Daoy (cell line): ENCODE data around the gene KLHL11. TPM values are rescaled to one million over a fixed set of nuclear protein-coding genes. Genes with fewer than 3 reads are reported as not detected.
"Not testable (repeated sequence)": the region's sequence is repeated elsewhere in the genome, so short reads cannot be mapped to it uniquely, and the experiment has no call there.

ENCODE experiments used
- DNase-seq: peaks from one replicate; pipeline ENCODE4 v3.0.0-alpha.2; 2015; ENCODE audit warnings: low read depth
- total RNA-seq: library from RNA; depleted of rRNA; stranded (reverse); fragments of >200 nt; shearing (Covaris generic); gene quantifications from 2 replicates; pipeline ENCODE4 v1.2.3, GENCODE V29; 2014

KLHL11 gene
- total RNA-seq, 1 experiment from 2014 or later, result 27.8 TPM

DNA sequence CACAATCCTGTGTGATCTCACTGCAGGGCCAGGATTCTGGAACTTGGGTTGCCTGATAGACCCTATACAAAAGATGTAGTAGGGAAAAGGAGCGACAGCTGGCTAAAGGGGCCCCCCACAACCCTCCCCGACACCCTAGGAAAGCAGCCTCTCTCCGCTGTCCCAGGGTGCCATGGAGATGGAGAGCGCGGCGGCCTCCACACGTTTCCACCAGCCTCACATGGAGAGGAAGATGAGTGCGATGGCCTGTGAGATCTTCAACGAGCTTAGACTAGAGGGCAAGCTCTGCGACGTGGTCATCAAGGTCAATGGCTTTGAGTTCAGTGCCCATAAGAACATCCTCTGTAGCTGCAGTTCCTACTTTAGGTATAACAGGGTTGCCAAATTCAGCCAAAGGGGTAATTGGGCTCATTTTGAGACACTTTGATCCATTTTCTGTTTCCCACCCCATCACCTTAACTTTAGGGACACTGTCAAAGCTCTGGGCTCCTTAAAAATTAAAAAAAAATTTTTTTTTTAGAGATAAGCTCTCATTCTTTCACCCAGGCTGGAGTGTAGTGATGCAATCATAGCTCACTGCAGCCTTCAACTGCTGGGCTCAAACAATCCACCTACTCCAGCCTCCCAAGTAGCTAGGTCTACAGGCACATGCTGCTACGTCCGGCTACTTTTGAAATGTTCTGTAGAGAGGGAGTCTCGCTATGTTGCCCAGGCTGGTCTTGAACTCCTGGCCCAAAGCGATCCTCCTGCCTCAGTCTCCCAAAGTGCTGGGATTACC lies 27.3 kb downstream of the KLHL11 start, which contains the start of gene KLHL10:
KLHL10 (plus strand) TSS at position 65 of the 778 bp plus-strand sequence; CDS start at position 173, 108 bp downstream.
- DNase-seq, result no peak

DNA sequence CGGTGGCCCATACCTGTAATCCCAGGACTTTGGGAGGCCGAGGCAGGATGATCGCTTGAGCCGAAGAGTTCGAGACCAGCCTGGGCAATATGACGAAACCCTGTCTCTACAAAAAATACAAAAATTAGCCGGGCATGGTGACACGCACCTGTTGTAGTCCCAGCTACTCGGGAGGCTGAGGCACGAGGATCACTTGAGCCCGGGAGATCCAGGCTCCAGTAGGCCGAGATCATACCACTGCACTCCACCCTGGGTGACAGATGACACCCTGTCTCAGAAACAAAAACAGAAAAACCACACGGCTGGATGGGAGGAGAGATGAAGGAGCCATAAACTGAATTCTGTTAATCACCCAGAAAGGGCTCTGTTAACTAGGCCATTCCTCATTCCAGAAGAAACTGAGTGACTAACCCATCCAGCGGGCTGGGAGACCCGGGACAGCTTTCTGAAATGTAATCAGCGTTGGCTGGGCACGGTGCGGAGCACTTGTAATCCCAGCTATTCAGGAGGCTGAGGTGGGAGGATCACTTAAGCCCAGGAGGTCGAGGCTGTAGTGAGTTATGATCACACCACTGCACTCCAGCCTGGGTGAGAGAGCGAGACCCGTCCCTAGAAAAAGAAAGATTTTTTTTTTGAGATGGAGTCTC lies 28.6 kb downstream of the KLHL11 start:
- no peak for DNase-seq

DNA sequence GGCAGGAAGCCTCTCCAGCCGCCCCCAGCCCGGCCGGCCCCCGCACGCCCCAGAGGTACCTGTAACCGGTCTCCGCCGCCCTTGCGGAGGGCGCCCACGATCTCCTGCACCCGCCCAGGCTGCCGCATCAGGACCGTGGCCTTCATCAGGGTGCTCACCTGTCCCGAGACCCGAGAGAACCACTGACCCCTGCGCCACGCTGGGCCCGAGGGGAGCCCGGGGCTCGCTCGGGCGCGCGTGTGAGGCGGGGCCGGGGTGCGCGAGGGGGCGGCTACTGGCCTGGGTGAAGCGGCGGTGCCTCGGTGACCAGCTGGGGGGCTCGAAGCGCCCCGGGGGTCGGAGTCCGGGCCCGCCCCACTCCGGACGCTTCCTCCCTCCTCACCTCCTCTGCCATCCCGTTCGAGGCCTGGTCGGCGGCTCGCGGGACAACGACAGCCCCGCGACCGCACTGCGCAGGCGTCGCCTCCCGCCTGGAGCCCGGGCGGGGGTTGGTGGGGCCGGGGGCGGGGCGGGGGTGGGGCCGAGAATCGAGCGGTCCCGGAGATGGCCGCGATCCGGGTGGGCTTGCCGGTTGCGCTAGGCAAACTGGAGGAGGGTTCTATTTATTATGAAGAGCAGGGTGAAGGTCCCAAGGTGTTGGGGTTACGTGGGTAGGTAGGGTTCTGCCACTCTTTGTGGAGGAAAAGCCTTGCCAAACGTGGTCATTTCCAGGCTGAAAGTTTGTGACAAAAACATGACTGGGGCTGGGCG lies 29.2 kb downstream of the KLHL11 start, which contains the start of gene NT5C3B:
NT5C3B (minus strand) TSS at position 433 of the 750 bp plus-strand sequence; CDS start at position 394, 39 bp downstream.
- DNase-seq, result peak; percentile 73

DNA sequence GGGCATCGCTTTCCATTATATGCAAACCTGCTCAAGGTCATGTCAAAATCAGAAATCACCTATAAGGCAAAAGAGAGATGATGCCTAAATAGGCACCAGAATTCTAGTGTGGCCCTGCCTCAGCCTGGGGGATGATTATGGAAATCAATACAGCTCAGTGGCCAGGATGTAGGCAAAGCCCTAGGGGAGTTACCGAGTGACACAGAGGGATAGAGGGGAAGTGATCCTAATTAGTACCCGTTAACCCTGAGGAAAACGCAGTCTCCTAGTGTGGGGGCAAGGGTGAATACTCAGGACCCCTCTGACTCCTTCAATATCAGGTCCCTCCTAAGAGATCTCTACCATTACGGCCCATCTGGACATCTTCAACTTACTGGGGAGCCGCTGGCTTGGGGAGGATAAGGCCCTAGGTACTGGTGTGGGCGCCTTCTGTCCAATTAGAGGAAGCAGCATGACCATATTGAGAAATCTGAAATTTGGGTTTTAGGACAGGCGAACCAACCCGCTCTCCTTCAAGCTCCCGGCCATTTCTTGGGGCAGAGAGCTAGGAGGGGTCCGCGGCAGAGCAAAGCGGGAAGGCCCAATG lies 29.9 kb downstream of the KLHL11 start:
- no peak for DNase-seq

DNA sequence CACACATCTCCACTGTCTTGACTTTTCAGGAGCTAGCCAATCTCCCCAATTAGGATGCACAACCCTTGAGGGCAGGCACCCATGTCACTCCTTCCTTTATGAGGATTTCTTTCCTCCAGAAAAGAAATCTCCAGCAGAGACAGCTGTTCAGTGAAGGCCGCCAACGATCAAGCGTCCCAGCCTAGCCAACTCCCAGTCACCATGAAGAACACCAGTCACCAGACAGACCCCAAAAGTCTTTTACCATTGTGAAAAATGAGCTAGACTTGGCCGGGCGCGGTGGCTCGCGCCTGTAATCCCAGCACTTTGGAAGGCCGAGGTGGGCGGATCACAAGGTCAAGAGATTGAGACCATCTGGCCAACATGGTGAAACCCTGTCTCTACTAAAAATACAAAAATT lies 35.3 kb downstream of the KLHL11 start:
- DNase-seq, result not testable (repeated sequence)

DNA sequence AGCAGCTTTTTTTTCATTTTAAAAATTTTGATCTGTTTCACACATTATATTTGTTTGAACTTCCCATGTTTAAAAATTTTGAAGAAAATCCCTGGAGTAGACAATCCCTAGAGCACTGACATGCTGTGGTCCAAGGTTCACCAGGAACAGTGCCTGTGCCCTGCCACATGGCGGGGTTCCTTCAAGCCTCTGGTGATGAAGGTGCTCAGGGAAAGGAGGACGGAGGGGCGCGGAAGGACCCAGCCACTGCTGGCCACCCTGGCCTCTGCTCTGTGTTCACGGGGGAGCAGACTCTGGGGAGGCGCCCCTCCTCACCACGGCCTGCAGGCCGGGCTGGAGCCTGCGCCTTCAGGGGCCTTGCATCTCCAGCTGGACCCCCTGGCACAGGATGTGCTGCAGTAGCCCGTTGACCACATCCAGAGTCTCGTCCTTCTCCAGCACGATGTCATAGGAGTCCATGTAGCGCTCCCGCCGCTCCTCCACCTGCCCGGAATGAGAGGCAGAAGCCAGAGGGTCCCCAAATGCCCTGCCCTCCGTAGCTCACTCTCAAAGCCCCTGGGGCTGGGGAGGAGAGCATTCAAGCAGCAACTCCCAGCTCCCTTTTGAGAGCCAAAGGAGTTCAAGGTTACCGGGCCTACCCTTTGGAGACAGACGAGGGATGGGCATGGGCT lies 39.9 kb downstream of the KLHL11 start:
- DNase-seq, result no peak

DNA sequence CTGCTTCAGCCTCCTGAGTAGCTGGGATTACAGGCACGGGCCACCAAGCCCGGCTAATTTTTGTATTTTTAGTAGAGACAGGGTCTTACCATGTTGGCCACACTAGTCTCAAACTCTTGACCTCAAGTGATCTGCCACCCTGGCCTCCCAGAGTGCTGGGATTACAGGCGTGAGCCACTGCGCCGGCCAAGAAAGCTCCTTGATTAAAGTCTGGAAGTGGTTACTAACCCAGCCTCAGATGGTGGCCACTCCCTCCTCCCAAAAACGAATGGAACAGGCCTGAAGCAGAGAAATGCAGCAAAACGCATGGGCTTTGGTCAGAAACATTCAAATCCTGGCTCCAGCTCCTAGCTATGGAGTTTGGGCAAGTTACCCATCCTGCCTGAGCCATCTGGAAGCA lies 41.1 kb downstream of the KLHL11 start:
- DNase-seq, result no peak

DNA sequence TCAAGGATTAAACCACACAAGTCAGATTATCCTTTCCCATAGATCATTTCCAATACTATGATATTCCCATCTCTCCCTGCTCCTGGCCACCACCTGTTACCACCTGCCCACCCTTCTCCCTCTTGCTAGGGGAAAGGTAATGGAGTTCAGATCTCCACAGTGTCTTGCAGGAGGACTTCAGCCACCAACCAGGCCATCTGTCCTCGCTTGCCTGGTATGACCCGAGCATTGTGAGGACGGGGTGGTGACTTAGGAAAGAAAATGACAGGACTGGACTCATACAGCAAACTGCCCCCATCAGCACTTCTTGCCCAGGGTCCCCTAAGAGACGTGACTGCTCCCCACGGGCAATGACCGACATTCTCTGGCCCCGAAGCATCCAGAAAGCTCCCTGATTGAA lies 41.6 kb downstream of the KLHL11 start:
- DNase-seq, result no peak

DNA sequence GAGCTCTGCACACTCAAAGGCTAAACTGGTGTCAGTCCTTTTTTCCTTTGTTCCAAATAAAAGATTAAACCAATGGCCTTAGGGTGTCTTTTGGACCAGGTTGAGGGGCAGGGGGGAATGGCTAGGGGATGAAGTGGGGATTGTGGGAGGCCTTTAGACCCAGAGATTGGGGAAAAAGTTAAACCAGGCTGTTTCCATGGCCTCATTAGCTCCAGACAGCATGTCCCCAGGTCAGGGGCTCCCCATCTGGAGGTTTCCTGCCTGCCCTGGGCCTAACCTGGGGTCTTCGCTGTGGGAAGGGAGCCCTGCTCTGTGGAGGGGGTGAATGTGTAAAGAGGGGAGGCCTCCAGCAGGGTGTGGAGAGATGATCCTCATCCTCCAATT lies 42.1 kb downstream of the KLHL11 start:
- DNase-seq, result no peak

DNA sequence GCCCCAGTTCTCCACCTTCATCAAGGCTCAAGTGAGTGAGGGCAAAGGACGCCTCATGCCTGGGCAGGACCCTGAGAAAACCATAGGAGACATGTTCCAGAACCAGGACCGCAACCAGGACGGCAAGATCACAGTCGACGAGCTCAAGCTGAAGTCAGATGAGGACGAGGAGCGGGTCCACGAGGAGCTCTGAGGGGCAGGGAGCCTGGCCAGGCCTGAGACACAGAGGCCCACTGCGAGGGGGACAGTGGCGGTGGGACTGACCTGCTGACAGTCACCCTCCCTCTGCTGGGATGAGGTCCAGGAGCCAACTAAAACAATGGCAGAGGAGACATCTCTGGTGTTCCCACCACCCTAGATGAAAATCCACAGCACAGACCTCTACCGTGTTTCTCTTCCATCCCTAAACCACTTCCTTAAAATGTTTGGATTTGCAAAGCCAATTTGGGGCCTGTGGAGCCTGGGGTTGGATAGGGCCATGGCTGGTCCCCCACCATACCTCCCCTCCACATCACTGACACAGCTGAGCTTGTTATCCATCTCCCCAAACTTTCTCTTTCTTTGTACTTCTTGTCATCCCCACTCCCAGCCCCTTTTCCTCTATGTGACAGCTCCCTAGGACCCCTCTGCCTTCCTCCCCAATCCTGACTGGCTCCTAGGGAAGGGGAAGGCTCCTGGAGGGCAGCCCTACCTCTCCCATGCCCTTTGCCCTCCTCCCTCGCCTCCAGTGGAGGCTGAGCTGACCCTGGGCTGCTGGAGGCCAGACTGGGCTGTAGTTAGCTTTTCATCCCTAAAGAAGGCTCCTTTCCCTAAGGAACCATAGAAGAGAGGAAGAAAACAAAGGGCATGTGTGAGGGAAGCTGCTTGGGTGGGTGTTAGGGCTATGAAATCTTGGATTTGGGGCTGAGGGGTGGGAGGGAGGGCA lies 42.7 kb downstream of the KLHL11 start:
- DNase-seq, result no peak

DNA sequence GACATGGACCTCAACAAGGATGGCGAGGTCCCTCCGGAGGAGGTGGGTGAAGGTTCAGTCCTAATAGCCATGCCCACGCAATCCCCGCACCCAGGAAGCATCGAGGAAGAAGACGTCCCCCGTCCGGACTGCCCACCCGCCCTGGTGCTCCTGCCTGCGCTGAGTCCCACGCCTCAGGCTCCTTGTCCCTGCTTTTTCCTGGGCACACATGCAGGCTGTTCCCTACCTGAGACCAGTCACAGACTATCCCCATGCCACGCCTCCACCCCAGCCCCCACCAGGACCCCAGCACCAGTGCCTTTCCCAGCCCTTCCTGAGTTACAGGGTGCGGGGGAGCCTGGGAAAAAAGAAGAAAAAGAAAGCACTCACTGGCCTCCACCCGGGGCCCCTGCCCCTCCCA lies 43.4 kb downstream of the KLHL11 start:
- no peak for DNase-seq

DNA sequence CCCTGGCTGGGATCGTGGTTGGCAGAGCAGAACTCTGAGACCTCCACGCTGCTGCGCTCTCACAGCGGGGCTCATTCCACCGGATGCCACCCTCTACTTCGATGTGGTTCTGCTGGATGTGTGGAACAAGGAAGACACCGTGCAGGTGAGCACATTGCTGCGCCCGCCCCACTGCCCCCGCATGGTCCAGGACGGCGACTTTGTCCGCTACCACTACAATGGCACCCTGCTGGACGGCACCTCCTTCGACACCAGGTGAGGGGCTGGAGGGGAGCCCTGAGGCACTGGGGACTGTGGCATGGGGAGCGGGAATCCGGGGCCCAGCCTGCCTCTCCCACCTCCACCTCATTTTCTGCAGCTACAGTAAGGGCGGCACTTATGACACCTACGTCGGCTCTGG lies 47.2 kb downstream of the KLHL11 start:
- DNase-seq, result no peak

DNA sequence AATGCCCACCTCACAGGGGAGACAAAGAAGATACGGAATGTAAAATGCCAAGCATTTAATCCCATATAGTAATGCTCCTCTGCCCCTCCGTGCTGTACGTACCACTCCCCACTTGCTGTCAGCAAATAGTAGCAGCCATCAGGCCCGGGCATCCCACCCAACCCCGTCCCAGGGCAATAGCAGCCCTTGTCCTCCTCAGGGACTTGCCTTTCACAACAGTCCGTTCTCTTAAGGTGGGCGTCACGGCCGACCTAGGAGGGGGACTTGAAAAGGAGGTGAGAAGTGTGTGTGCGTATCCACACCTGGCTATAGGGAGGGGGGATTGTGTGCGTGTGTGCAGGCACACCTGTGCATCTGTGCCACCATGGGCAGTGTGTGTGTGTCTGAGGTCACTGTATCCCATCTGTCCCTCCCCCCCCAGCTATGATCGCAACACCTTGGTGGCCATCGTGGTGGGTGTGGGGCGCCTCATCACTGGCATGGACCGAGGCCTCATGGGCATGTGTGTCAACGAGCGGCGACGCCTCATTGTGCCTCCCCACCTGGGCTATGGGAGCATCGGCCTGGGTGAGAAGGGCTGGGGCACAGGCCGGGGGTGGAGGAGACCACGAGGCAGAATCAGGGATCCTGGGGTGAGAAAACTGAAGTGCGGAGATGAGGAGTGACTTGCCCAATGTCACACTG lies 48.4 kb downstream of the KLHL11 start:
- DNase-seq, result no peak

DNA sequence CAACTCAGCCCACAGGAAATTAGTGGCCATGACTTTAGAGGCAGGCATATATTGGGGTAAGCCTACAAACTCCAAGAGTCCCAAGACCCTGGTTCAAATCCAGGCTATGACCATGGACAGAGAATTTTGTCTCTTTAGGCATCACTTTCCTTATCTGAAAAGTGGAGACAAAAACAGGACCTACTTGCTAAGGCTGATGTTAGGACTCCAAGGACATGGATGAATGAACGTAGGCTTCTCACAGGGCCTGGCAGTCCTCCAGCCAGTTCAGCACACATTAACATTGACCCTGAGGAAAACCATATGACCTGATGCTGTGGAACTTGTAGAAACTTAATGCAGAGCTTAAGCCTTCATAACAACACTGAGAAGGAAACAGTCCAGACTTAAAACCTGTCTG lies 51.0 kb downstream of the KLHL11 start:
- DNase-seq, result no peak

DNA sequence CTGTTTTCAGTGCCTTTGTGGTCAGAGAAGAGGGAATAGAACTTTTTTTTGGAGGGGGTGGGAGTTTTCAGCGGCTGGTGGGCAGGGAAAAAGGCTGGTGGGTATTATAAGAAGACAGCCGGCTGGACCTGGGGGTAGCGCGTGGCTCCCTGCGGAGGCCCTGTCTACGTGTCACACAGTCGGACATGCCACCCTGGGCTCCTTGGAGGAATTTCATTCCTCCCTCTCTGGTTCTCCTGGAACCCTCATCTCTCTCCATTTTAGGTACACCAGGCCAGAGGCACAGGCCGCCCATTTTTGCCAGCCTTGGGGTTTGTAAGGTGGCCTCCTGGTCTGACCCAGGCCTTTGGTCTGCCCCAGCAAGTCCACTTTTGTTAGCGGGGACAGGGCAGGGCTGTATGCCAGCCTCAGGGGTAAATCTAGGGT lies 51.5 kb downstream of the KLHL11 start:
- no peak for DNase-seq

DNA sequence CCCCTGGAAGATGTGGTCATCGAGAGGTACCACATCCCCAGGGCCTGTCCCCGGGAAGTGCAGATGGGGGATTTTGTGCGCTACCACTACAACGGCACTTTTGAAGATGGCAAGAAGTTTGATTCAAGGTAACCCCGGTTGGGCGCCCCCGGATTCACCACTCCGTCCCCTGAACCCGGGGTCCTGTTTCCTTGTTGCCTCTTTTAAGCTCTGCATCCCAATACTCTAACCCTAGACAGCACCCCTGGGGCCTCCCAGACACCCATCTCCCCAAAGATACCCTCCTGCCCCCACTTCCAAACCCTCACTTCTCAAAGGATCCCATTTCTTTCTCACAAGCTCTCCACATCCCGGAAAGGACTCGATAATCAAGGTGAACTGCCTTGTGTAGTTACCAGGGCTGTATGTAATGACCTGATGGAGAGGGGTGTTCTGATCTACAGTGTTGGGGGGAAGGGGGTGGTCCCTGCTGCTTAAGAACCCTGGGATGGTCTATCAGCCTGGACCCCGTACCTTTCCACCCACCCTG lies 52.0 kb downstream of the KLHL11 start:
- DNase-seq, result no peak

DNA sequence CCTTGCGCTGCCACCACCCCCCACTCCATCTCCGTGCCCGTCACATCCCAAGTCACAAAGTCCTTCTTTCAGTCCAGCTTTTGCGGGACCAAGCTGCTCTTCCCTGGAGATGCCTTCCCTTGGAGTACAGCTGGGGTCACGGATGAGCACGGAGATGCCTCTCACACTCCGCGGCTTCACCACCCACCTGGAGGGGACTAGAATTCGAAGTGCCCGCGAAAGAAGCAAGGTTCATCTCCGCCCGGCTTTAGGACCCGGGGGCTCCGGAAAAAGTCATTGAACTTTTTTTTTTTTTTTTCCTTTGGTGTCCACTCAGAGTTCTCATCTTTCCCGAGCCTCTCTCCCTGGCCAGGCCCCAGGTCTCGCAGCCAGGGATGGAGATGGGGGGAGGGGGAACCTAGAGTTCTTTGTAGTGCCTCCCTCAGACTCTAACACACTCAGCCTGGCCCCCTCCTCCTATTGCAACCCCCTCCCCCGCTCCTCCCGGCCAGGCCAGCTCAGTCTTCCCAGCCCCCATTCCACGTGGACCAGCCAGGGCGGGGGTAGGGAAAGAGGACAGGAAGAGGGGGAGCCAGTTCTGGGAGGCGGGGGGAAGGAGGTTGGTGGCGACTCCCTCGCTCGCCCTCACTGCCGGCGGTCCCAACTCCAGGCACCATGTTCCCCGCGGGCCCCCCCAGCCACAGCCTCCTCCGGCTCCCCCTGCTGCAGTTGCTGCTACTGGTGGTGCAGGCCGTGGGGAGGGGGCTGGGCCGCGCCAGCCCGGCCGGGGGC lies 52.7 kb downstream of the KLHL11 start, which contains the start of gene FKBP10:
FKBP10 (plus strand) TSS at position 624 of the 771 bp plus-strand sequence; CDS start at position 655, 31 bp downstream.
- peak; percentile 92 for DNase-seq

DNA sequence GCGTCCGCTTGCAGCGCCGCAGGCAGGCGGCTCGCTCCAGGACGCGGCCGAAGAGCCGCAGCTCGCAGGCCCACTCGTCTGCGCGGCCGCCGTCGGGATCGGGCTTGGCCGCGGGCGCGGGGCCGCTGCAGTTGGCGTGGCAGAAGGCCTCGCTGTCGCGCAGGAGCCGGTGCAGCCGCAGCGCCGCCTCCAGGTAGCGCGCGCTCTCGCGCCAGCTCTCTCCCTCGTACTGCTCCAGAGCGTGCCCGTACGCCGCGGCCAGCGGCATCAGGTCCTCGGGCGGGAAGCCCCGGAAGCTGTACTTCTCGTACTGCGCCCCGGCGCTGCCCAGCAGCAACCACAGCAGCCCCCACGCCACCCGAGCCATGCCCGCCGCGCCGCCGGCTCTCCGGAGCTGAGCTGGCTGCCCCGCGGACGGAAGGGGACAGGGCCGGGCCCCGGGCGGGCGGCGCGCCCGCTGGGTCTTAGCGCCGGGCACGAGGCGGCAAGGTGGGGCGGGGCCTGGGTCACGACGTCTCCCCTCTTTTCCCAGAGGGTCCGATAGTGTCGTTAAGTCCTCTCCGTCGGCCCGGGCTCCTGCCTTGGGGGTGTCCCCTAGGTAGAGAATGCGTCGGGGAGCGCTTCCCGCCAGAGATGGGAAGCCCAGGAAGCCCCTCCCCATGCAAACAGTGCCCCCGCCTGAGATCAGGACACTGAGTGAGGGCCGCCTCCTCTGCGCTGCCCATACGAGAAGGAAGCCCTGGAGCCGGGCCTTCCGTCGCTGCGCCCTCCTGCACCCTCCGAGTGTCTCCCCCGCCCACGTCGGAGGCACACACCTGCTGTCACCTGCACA lies 53.5 kb downstream of the KLHL11 start, which contains the start of gene P3H4:
P3H4 (minus strand) TSS at position 401 of the 832 bp plus-strand sequence; CDS start at position 367, 34 bp downstream.
- DNase-seq, result peak; percentile 86
